HG02884 (cell line): Measurements from ENCODE around the gene MADCAM1.
"Not testable (repeated sequence)": the region's sequence is repeated elsewhere in the genome, so short reads cannot be mapped to it uniquely, and the experiment has no call there.

Source experiments
- ATAC-seq: cut with Tn5 transposase; IDR thresholded peaks from one replicate; pipeline ENCODE4 v1.9.1; 2021; ENCODE audit warnings: mild to moderate bottlenecking, moderate library complexity; ENCODE audit not compliant: unreplicated experiment

MADCAM1 gene

GRCh38 chr19:496112-496665 is at the start of gene MADCAM1:
Gene MADCAM1, plus strand, starts transcription at chr19:496486. Its CDS starts 14 bp downstream, at chr19:496500.
- ATAC-seq: no peak

DNA sequence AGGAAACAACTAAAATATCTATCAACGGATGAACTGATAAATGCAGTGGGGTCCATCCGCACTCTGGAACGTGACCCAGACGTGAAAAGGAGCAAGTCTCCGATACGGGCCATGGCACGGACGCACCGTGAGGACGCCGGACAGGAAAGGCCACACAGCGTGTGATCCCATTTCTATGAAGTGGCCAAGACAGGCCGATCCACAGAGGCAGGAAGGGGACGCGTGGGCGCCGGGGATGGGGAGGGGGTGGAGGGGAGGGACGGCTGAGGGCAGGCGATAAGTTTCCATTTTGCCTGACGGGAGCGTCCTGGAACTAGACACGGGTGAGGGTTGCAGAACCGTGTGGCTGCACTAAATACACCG is 49.2 kb upstream of the MADCAM1 start:
- ATAC-seq: no peak

- ATAC-seq: no peak
Observed at GRCh38 chr19:447816-448560, 48.3 kb upstream of the MADCAM1 start.

- ATAC-seq: no peak
Observed at GRCh38 chr19:449916-450315, 46.4 kb upstream of the MADCAM1 start.

DNA sequence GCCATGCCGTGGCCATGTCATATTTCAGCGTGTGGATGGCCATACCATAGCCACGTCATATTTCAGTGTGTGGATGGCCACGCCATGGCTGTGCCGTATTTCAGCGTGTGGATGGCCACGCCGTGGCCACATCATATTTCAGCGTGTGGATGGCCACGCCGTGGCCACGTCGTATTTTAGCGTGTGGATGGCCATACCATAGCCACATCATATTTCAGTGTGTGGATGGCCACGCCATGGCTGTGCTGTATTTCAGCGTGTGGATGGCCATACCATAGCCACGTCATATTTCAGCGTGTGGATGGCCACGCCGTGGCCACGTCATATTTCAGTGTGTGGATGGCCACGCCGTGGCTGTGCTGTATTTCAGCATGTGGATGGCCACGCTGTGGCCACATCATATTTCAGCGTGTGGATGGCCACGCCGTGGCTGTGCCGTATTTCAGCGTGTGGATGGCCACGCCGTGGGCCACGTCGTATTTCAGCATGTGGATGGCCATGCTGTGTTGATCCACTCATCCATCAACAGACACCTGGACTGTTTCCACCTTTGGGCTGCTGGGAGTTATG is 45.3 kb upstream of the MADCAM1 start:
- not testable (repeated sequence) for ATAC-seq

DNA sequence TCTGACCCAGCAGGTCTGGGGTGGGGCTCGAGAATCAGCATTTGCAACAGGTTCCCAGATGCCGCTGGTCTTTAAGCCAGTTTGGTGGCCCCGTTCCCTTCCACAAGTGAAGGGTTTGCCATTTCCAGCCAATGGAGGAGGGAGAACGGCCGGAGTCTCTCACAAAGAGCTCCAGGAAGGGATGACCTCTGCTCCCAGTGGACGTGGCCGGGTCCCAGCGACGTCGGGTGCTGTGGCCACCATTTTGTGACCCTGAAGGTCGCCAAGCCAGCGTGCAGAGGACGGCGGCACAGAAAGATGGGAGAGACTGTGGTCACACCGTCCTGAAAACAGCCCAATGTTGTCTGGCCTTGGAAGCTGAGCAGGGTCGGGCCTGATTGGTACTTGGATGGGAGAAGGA is 43.5 kb upstream of the MADCAM1 start:
- no peak for ATAC-seq

GRCh38 chr19:453606-454005 is 42.7 kb upstream of the MADCAM1 start:
- ATAC-seq: no peak

DNA sequence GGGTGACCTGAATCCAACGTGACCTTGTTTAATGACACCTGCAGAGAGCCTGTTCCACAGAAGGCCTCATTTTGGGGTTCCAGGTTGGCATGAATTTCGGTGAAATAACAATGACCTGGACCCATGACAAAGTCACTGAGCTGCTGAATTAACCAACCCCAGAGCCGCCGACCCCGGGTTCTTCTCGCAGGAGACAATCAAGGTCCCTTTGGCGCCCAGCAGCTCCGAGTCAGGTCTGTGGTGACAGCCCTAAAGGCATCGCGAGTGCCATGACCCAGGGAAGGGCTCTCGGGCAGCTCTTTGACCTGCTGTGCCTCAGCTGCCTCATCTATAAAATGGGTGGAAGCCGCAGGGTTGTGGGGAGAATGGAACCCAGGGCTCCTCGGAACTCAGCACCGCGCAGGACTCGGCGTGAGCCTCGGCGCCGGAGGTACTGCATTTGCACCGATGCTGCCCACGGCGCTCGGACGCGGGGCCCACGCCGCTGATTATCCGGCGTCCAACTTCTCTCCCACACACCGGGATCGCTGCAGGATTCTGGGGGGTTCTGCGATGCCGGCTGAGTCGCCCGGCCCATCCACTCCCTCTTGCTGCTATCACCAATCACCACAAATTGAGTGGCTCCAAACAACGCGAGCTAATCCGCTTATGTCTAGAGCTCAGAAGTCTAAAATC is 41.1 kb upstream of the MADCAM1 start:
- no peak for ATAC-seq

DNA sequence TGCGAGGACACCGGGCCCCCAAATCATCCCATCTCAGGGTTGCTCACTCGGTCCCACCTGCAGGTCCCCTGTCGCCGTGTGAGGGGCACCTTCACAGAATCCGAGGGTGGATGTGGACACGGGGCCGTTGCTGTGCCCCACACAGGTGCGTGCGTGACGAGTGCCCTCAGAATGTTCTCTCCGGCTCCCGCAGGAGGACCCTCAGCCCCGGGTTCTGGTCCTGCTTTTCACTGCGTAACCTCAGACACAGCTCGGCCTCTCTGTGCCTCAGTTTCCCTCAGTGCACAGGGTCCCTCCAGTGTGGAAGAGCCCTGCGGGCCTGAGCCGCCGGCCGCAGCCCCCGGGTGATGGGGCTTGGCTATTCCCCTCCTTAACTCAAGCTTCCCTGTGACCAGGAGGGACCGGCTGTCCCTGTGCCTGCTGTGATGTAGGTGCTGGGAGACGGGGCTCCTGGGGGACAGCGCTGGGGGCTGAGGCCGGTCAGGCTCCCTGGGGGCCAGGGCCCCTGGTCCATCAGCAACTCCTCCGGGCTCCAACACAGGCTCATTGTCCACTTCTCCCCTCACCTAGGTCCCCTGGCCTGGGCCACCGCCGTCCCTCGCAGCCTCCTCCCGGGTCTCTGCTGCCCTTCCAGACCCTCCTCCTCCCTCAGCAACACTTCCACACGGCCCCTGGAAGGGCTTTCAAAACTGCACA is 40.3 kb upstream of the MADCAM1 start:
- no peak for ATAC-seq

- no peak for ATAC-seq
Observed at GRCh38 chr19:456547-457110, 39.7 kb upstream of the MADCAM1 start.

DNA sequence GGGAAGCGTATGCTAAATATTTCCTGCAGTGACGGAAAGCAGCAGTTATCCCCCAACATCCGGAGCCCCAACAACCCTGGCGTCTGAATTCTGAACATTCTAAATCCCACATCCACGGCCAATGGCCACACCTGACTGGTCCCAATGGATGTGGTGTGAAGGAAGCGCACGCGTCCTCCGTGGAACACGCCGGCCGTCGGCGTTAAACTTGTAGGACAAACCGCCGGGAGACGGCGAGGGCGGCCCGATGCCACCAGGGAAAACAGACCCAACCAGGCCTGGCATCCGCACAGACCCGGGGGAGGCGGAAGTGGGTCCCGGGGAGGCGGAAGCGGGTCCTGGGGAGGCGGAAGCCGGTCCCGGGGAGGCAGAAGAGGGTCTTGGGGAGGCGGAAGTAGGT is 38.6 kb upstream of the MADCAM1 start:
- ATAC-seq: no peak

DNA sequence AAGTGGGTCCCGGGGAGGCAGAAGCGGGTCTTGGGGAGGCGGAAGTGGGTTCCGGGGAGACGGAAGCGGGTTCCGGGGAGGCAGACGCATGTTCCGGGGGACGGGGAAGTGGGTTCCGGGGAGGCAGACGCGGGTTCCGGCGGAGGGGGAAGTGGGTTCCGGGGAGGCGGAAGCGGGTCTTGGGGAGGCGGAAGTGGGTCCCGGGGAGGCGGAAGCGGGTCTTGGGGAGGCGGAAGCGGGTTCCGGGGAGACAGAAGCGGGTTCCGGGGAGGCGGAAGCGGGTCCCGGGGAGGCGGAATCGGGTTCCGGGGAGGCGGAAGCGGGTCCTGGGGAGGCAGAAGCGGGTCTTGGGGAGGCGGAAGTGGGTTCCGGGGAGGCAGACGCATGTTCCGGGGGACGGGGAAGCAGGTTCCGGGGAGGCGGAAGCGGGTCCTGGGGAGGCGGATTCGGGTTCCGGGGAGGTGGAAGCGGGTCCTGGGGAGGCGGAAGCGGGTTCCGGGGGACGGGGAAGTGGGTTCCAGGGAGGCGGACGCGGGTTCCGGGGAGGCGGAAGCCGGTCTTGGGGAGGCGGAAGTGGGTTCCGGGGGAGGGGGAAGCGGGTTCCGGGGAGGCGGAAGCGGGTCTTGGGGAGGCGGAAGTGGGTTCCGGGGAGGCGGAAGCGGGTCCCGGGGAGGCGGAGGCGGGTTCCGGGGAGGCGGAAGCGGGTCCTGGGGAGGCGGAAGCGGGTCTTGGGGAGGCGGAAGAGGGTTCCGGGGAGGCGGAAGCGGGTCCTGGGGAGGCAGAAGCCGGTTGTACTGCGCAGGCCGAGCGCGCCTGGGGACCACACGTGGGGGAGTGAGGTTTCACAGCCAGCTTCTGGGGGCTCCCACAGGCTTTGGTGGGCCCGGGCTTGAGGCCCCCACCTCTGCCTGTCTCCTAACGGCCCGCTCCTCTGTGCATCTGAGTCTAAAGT is 37.9 kb upstream of the MADCAM1 start:
- no peak for ATAC-seq

- ATAC-seq: no peak
Observed at GRCh38 chr19:459724-460511, 36.4 kb upstream of the MADCAM1 start.

GRCh38 chr19:460877-461720 is 35.2 kb upstream of the MADCAM1 start, which contains the start of gene SHC2:
Gene SHC2, minus strand, starts transcription at chr19:461033. Its CDS starts 37 bp downstream, at chr19:460996.
- ATAC-seq: no peak

GRCh38 chr19:461721-462551 is 34.4 kb upstream of the MADCAM1 start:
- no peak for ATAC-seq

GRCh38 chr19:463483-464207 is 32.6 kb upstream of the MADCAM1 start:
- ATAC-seq: no peak

DNA sequence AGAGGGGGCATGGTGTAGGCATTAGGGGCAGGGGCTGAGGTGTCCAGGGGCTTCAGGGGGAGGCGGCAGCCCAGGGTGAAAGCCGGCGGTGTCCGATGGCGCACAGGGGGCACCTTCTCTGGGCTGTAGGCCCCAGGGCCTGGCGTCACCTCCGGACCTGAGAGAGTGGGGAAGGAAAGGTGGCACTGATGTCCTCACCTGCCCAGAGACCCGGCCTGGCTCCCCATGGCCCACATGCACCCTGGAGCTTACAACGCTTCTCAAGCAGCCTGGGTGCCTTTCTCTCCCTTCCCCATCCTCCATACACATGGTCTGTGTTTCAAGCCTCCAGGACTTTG is 32.1 kb upstream of the MADCAM1 start:
- no peak for ATAC-seq
